Activated naive CD8-positive, alpha-beta T cell treated with anti-CD3 and anti-CD28 coated beads, Interleukin-2, amount 50 U/mL, for 24 hours (primary cell): ENCODE data around the gene PRR18.

Experiments used
- ATAC-seq: fragments of 150-1000 bp; cut with Tn5 transposase; one replicate; pipeline ENCODE4 v1.10.0; 2021
- DNase-seq: peaks from one replicate; pipeline ENCODE4 v3.0.0; 2021
- H3K27ac Mint-ChIP-seq: one replicate; pipeline ENCODE4 v1.8.0; 2021; ENCODE audit warnings: mild to moderate bottlenecking, mixed read lengths
- H3K27me3 Mint-ChIP-seq: one replicate; pipeline ENCODE4 v1.8.0; 2021; ENCODE audit warnings: mixed read lengths
- H3K36me3 Mint-ChIP-seq: one replicate; pipeline ENCODE4 v1.8.0; 2021; ENCODE audit warnings: low read depth, mixed read lengths
- H3K4me1 Mint-ChIP-seq: one replicate; pipeline ENCODE4 v1.8.0; 2021; ENCODE audit warnings: mixed read lengths
- H3K4me3 Mint-ChIP-seq: one replicate; pipeline ENCODE4 v1.8.0; 2021; ENCODE audit warnings: mild to moderate bottlenecking, moderate library complexity, mixed read lengths
- H3K9me3 Mint-ChIP-seq: one replicate; pipeline ENCODE4 v1.8.0; 2021; ENCODE audit warnings: mixed read lengths

The PRR18 gene

GRCh38 chr6:166281104-166281503 is 27.1 kb downstream of the PRR18 start:
- Mint-ChIP-seq H3K27me3 (peaks cover 3% of the 10 kb centered on the region), H3K4me3 (no peak overlapping the region), H3K4me1 (peaks cover 6% of the 10 kb centered on the region), H3K36me3 (no peaks in the 10 kb centered on the region), H3K9me3 (no peaks in the 10 kb centered on the region), H3K27ac (no peak overlapping the region)
- ATAC-seq (no peak), DNase-seq (no peak)

- H3K27me3 Mint-ChIP-seq: peaks cover 3% of the 10 kb centered on the region
- peaks cover 11% of the 10 kb centered on the region for H3K4me1 Mint-ChIP-seq
- no peaks in the 10 kb centered on the region for H3K9me3 Mint-ChIP-seq
- H3K27ac Mint-ChIP-seq: no peak overlapping the region
- ATAC-seq (no peak), DNase-seq (no peak)
- no peaks in the 10 kb centered on the region for H3K36me3 Mint-ChIP-seq
- no peak overlapping the region for H3K4me3 Mint-ChIP-seq
Measured at GRCh38 chr6:166279393-166279679, 28.9 kb downstream of the PRR18 start.

DNA sequence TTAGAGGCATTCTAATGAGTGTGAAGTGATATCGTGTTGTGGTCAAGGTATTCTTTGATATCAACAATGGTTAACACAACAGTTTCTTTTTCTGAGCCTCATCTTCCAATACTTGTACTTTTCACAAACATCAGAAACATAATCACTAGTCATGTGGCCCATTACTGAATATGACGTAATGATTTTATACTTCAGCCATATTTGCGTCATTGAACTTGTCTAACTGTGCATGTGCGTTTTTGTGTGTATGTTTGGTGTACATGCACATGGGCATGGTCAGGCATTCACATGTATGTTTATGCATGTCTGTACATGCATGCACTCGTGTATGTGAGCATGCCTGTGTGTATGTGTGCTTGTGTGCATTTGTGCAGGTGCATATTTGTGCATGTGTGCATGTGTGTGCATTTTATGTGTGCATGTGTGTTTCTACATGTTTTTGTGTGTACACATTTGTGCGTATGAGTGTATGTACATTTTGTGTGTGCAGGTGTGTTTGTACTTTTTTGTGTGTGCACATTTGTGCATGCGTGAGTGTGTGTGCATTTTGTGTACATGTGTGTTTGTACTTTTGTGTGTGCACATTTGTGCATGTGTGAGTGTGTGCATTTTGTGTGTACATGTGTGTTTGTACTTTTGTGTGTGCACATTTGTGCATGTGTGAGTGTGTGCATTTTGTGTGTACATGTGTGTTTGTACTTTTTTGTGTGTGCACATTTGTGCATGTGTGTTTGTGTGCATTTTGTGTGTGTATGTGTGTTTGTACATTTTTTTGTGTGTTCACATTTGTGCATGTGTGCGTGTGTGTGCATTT is 29.4 kb downstream of the PRR18 start:
- no peak overlapping the region for H3K27ac Mint-ChIP-seq
- no peaks in the 10 kb centered on the region for H3K36me3 Mint-ChIP-seq
- no peak for ATAC-seq
- H3K4me3 Mint-ChIP-seq: no peak overlapping the region
- H3K9me3 Mint-ChIP-seq: no peaks in the 10 kb centered on the region
- no peak for DNase-seq
- peaks cover 11% of the 10 kb centered on the region for H3K4me1 Mint-ChIP-seq
- peaks cover 3% of the 10 kb centered on the region for H3K27me3 Mint-ChIP-seq

DNA sequence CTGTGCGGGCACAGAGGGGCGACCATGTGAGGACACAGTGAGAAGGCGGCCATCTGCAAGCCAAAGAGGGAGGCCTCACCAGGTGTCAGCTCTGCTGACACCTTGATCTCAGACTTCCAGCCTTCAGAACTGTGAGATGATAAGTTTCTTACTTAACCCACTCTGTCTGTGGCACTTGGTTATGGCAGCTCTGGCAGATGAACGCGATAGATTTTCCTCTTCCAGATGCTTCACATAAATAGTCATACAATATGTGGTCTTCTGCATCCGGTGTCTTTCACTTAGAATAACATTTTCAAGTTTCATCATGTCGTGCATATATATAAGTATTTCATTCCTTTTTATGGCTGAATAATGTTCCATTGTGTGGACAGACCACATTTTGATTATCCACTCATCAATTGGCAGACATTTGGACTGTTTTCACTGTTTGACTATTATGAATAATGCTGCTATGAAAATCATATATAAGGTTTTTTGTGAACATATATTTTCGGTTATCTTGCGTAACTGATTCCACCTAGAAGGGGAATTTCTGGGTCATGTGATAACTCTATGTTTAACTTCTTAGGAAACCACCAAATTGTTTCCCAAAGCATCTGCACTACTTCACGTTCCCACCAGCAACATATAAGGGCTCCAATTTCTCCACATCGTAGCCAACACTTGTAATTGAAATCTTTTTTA is 30.2 kb downstream of the PRR18 start:
- Mint-ChIP-seq H3K4me1 (peaks cover 11% of the 10 kb centered on the region), H3K27ac (no peak overlapping the region), H3K9me3 (no peaks in the 10 kb centered on the region), H3K27me3 (peaks cover 3% of the 10 kb centered on the region), H3K4me3 (no peak overlapping the region), H3K36me3 (no peaks in the 10 kb centered on the region)
- ATAC-seq: no peak
- no peak for DNase-seq

DNA sequence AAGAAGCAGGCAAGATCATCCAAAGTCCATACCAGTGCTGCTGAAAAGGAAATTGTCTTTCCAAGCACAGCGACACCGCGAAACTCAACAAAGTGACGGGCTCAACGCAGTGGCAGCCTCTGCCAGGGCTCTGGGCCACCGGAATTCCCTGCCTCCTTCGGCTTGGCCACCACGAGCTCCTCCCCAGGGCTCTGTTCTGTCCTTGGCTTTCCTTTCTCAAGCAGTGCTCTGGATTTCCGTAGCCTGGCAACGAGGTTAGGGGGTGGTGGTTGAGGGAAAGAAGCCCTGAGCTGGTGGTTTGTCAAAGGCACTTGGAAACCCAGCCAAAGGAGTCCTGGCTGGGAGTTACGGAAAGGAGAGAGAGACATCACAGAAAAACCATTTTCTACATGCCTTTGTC is 31.2 kb downstream of the PRR18 start:
- peaks cover 3% of the 10 kb centered on the region for H3K27me3 Mint-ChIP-seq

DNA sequence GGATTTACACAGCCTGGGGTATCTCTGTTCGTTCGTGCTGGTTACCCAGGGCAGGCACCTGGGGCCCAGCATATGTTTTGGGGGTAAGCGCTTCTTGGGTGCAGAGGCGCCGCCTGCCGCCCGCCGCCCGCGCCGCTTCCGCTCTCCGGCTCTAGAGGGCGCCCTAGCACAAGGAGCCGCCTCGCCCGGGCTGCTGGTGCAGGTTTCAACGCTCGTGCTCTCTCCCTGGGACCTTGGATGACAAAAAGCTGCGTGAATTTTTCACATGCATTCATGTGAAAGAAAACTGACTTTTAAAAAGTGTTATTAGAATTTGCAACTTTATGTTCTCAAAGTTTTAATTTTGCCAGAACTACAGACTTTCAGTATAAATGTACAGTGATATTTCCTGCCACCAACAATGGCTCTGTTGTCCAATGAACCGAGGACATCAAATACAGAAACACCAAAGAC is 32.5 kb downstream of the PRR18 start:
- DNase-seq (peak; percentile 89), ATAC-seq (peak; percentile 80)
- H3K27me3 Mint-ChIP-seq: peaks cover 3% of the 10 kb centered on the region
- H3K9me3 Mint-ChIP-seq: no peaks in the 10 kb centered on the region
- H3K36me3 Mint-ChIP-seq: no peaks in the 10 kb centered on the region
- H3K4me1 Mint-ChIP-seq: peaks cover 11% of the 10 kb centered on the region
- no peak overlapping the region for H3K4me3 Mint-ChIP-seq
- H3K27ac Mint-ChIP-seq: no peak overlapping the region

More for the DNA sequence above, 31.2 kb downstream of the PRR18 start:
- ATAC-seq: no peak
- DNase-seq: no peak
- no peak overlapping the region for H3K27ac Mint-ChIP-seq
- H3K9me3 Mint-ChIP-seq: no peaks in the 10 kb centered on the region
- H3K36me3 Mint-ChIP-seq: no peaks in the 10 kb centered on the region
- H3K4me1 Mint-ChIP-seq: peaks cover 11% of the 10 kb centered on the region
- no peak overlapping the region for H3K4me3 Mint-ChIP-seq

DNA sequence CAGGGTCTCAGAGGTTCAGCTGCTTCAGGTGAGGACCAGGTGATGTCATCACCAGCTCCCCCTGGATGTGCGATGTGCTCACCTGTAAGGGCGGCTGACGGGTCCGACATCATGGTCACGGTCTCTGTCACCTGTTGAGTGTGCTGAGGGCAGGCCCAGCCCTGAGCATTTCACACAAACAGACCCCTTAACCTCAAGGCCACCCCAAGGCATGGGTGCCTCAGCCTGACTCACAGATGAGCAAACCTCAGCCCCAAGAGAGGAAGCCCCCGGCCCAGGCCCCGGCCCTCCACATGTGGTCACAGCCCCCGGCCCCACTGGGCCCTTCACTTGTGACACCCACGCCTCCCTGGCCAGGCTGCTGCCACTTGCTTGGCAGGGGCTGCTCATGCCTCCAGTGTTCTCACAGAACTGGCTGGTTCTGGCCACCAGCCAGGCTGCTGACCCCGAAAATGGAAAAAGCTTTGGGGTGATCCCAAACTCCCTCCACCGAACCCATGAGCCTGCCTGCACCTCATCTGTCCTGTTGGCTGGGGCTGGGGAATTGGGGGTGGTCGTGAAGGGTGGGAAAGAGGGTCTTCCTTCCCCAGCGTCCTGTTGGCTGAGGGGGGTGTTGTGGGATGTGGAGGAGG is 33.3 kb downstream of the PRR18 start:
- no peak overlapping the region for H3K4me3 Mint-ChIP-seq
- peaks cover 3% of the 10 kb centered on the region for H3K27me3 Mint-ChIP-seq
- DNase-seq (no peak), ATAC-seq (no peak)
- no peak overlapping the region for H3K27ac Mint-ChIP-seq
- H3K4me1 Mint-ChIP-seq: peaks cover 11% of the 10 kb centered on the region
- no peaks in the 10 kb centered on the region for H3K9me3 Mint-ChIP-seq
- no peaks in the 10 kb centered on the region for H3K36me3 Mint-ChIP-seq

- H3K36me3 Mint-ChIP-seq: no peaks in the 10 kb centered on the region
- no peak overlapping the region for H3K4me3 Mint-ChIP-seq
- no peak for ATAC-seq
- no peak overlapping the region for H3K27ac Mint-ChIP-seq
- H3K27me3 Mint-ChIP-seq: peaks cover 4% of the 10 kb centered on the region
- H3K9me3 Mint-ChIP-seq: no peaks in the 10 kb centered on the region
- no peak for DNase-seq
- peaks cover 9% of the 10 kb centered on the region for H3K4me1 Mint-ChIP-seq
Measured at GRCh38 chr6:166274163-166274562, 34.0 kb downstream of the PRR18 start.

DNA sequence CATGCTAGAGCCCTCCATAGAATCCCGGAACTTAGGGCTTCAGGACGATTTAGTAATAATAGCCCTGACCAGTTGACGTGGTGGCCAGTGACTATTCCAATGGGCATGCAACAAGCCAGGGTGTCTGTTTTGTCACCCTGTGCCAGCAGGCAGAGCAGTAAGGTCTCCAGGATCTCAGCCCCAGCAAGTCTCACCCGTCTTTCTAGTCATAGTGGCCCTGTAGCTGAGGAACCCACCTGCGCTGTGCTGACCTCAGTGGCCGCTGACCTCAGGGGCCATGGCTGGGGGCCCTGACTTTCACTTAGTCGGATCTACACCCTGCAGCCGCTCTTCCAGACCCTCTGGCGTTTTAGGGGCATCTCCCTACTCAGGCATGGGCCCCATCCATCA is 36.8 kb downstream of the PRR18 start:
- DNase-seq (no peak), ATAC-seq (no peak)
- Mint-ChIP-seq H3K4me3 (no peak overlapping the region), H3K27ac (no peak overlapping the region), H3K4me1 (peaks cover 5% of the 10 kb centered on the region), H3K36me3 (no peaks in the 10 kb centered on the region), H3K27me3 (peaks cover 2% of the 10 kb centered on the region), H3K9me3 (no peaks in the 10 kb centered on the region)

- DNase-seq (no peak), ATAC-seq (no peak)
- H3K36me3 Mint-ChIP-seq: no peaks in the 10 kb centered on the region
- H3K27me3 Mint-ChIP-seq: peaks cover 2% of the 10 kb centered on the region
- H3K27ac Mint-ChIP-seq: no peak overlapping the region
- H3K4me1 Mint-ChIP-seq: peaks cover 3% of the 10 kb centered on the region
- no peak overlapping the region for H3K4me3 Mint-ChIP-seq
- H3K9me3 Mint-ChIP-seq: no peaks in the 10 kb centered on the region
Measured at GRCh38 chr6:166270706-166271375, 37.4 kb downstream of the PRR18 start.

DNA sequence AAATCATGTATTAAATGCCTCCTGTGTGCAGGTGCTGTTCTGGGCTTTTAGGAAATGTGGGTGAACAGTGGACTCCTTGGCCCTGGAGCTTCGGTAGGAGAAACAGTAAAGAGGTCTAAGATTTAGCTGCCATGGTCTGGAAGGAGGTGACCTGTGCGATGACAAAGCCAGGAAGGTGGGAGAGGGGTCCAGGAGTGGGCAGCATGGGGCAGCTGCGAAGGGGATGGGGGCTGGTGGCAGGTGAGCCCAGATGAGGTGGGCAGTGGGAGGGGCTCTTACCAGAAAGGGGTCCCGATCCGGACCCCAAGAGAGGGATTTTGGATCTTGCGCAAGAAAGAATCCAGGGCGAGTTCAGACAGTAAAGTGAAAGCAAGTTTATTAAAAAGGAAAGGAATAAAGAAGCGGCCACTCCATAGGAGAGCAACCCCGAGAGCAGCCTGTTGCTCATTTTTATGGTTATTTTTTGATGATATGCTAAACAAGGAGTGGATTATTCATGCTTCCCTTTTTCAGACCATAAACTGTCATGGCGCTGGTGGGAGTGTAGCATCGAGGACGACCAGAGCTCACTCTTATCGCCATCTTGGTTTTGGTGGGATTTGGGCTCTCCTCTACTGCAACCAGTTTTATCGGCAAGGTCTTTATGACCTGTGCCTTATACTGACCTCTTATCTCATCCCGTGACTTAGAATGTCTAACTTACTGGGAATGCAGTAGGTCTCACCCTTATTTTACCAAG is 38.7 kb downstream of the PRR18 start:
- no peak for DNase-seq
- no peaks in the 10 kb centered on the region for H3K4me1 Mint-ChIP-seq
- peak overlapping the region; percentile 26 for H3K27ac Mint-ChIP-seq
- H3K9me3 Mint-ChIP-seq: no peaks in the 10 kb centered on the region
- peaks cover 2% of the 10 kb centered on the region for H3K27me3 Mint-ChIP-seq
- no peak overlapping the region for H3K4me3 Mint-ChIP-seq
- no peaks in the 10 kb centered on the region for H3K36me3 Mint-ChIP-seq
- no peak for ATAC-seq

DNA sequence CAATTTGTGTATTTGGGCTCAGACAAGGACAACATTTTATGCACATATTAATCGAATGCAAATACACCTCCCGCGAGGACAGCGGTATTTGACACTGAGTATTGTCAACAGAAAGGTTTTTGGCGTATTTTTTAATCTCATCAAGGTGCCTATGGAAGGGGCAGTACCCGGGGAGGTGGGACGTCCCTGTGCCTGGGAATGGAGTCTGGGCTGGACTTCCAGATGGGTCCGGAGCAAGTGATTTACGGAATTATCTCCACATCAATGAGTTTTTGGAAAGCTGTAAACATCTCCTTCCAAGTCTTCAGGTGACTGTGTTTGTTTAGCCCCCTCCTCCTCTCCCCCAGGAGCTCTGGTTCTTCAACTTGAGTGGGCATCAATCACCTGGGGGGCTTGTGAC is 39.8 kb downstream of the PRR18 start:
- no peak for ATAC-seq
- no peak overlapping the region for H3K27ac Mint-ChIP-seq
- no peaks in the 10 kb centered on the region for H3K9me3 Mint-ChIP-seq
- DNase-seq: no peak
- H3K36me3 Mint-ChIP-seq: no peaks in the 10 kb centered on the region
- H3K4me3 Mint-ChIP-seq: no peak overlapping the region
- peaks cover 2% of the 10 kb centered on the region for H3K27me3 Mint-ChIP-seq
- H3K4me1 Mint-ChIP-seq: no peaks in the 10 kb centered on the region

- H3K4me3 Mint-ChIP-seq: no peak overlapping the region
- H3K9me3 Mint-ChIP-seq: no peaks in the 10 kb centered on the region
- DNase-seq: no peak
- ATAC-seq: no peak
- H3K27ac Mint-ChIP-seq: no peak overlapping the region
- no peaks in the 10 kb centered on the region for H3K4me1 Mint-ChIP-seq
- H3K36me3 Mint-ChIP-seq: no peaks in the 10 kb centered on the region
- peaks cover 2% of the 10 kb centered on the region for H3K27me3 Mint-ChIP-seq
Measured at GRCh38 chr6:166267526-166267925, 40.7 kb downstream of the PRR18 start.

DNA sequence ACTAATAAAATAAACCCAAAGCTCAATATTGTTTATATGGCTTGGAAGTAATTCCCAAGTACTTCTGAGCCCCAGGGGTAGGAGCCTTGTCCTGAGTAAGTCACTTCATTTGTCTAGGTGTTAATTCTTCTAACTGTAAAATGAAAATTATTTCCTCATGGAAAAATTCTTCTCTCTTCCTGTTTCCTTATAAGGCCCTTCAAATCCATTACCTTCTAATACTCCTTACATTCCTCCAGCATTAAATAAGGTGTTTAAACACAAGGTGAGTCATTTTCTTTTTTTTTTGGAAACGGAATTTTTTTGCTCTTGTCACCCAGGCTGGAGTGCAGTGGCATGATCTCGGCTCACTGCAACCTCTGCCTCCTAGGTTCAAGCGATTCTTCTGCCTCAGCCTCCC is 41.9 kb downstream of the PRR18 start:
- Mint-ChIP-seq H3K4me1 (no peaks in the 10 kb centered on the region), H3K9me3 (no peaks in the 10 kb centered on the region), H3K4me3 (no peak overlapping the region), H3K27ac (no peak overlapping the region), H3K36me3 (no peaks in the 10 kb centered on the region), H3K27me3 (peaks cover 2% of the 10 kb centered on the region)
- DNase-seq (no peak), ATAC-seq (no peak)
